Nephron (organoid): ENCODE measurements around the gene ADAMTS6.

Experiments used
- H3K27ac Mint-ChIP-seq, 3 experiments: 2 replicates each; pipeline ENCODE4 v1.8.0; 2020; ENCODE audit warnings: mixed read lengths in 3 of 3, mild to moderate bottlenecking in 2 of 3, moderate library complexity in 1 of 3
- H3K27me3 Mint-ChIP-seq: 2 replicates; pipeline ENCODE4 v1.8.0; 2021; ENCODE audit warnings: low read depth, mild to moderate bottlenecking, moderate library complexity, mixed read lengths
- H3K36me3 Mint-ChIP-seq: 2 replicates; pipeline ENCODE4 v1.8.0; 2020; ENCODE audit warnings: low read depth, mixed read lengths
- H3K4me1 Mint-ChIP-seq: 2 replicates; pipeline ENCODE4 v1.8.0; 2020; ENCODE audit warnings: mixed read lengths
- H3K4me3 Mint-ChIP-seq, 3 experiments: 2 replicates each; pipeline ENCODE4 v1.8.0; 2020; ENCODE audit warnings: mild to moderate bottlenecking in 3 of 3, mixed read lengths in 3 of 3, moderate library complexity in 2 of 3
- H3K9me3 Mint-ChIP-seq: 2 replicates; pipeline ENCODE4 v1.8.0; 2020; ENCODE audit warnings: mixed read lengths
- TF ChIP-seq, protein P1 (sequence below), 3 experiments: fragments of 200-600 bp; sonication (generic); IDR thresholded peaks; one replicate each; pipeline ENCODE4 v1.5.0; 2021; ENCODE audit warnings: antibody characterized with exemption in 3 of 3; ENCODE audit not compliant: unreplicated experiment in 3 of 3

ADAMTS6 gene

GRCh38 chr5:65279603-65280002 lies 202.1 kb downstream of the ADAMTS6 start:
- TF ChIP-seq, protein P1, sequence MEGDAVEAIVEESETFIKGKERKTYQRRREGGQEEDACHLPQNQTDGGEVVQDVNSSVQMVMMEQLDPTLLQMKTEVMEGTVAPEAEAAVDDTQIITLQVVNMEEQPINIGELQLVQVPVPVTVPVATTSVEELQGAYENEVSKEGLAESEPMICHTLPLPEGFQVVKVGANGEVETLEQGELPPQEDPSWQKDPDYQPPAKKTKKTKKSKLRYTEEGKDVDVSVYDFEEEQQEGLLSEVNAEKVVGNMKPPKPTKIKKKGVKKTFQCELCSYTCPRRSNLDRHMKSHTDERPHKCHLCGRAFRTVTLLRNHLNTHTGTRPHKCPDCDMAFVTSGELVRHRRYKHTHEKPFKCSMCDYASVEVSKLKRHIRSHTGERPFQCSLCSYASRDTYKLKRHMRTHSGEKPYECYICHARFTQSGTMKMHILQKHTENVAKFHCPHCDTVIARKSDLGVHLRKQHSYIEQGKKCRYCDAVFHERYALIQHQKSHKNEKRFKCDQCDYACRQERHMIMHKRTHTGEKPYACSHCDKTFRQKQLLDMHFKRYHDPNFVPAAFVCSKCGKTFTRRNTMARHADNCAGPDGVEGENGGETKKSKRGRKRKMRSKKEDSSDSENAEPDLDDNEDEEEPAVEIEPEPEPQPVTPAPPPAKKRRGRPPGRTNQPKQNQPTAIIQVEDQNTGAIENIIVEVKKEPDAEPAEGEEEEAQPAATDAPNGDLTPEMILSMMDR (IDR thresholded peaks at IDR 0.05; ENCODE audit: unreplicated experiment in 3 of 3), result no peak
- Mint-ChIP-seq H3K4me3 (no peak overlapping the region), H3K9me3 (peaks cover 4% of the 10 kb centered on the region), H3K4me1 (no peaks in the 10 kb centered on the region), H3K27me3 (no peaks in the 10 kb centered on the region), H3K27ac (no peak overlapping the region), H3K36me3 (peaks cover 4% of the 10 kb centered on the region)

- TF ChIP-seq, protein P1 (IDR thresholded peaks at IDR 0.05; ENCODE audit: unreplicated experiment in 3 of 3), result no peak
- no peaks in the 10 kb centered on the region for H3K27me3 Mint-ChIP-seq
- H3K9me3 Mint-ChIP-seq, result peaks cover 4% of the 10 kb centered on the region
- no peaks in the 10 kb centered on the region for H3K4me1 Mint-ChIP-seq
- no peak overlapping the region for H3K27ac Mint-ChIP-seq
- peaks cover 4% of the 10 kb centered on the region for H3K36me3 Mint-ChIP-seq
- H3K4me3 Mint-ChIP-seq, result no peak overlapping the region
These were observed 205.4 kb downstream of the ADAMTS6 start for GRCh38 chr5:65276178-65276890.

- peaks cover 6% of the 10 kb centered on the region for H3K4me1 Mint-ChIP-seq
- no peaks in the 10 kb centered on the region for H3K9me3 Mint-ChIP-seq
- no peak overlapping the region for H3K4me3 Mint-ChIP-seq
- no peaks in the 10 kb centered on the region for H3K27me3 Mint-ChIP-seq
- TF ChIP-seq, protein P1 (IDR thresholded peaks at IDR 0.05; ENCODE audit: unreplicated experiment in 3 of 3), result no peak
- no peaks in the 10 kb centered on the region for H3K36me3 Mint-ChIP-seq
- no peak overlapping the region for H3K27ac Mint-ChIP-seq
These were observed 209.8 kb downstream of the ADAMTS6 start for GRCh38 chr5:65271906-65272305.

- Mint-ChIP-seq H3K4me3 (no peak overlapping the region), H3K36me3 (no peaks in the 10 kb centered on the region), H3K27ac (peak overlapping the region in 1 of 3 experiments; percentile 37), H3K4me1 (peaks cover 11% of the 10 kb centered on the region), H3K27me3 (no peaks in the 10 kb centered on the region), H3K9me3 (no peaks in the 10 kb centered on the region)
- TF ChIP-seq, protein P1 (IDR thresholded peaks at IDR 0.05; ENCODE audit: unreplicated experiment in 3 of 3), result no peak
These were observed 213.2 kb downstream of the ADAMTS6 start for GRCh38 chr5:65268525-65268924.

DNA sequence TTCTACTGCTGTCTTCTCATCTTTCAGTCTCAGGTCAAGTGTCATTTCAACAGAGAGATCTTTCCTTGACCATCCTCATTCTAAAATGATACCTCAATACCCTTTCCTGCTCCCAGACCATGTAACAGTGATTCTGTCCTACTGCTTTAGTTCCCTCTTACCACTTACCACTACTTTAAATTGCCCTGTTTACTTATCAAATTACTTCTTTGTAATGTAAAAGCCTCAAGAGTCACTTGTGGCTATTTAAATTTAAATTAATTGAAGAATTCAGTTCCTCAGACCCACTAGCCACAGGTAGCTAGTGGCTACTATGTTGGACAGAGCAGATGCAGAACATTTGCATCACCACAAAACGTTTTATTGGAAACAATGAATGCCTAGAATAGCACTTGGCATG lies 217.3 kb downstream of the ADAMTS6 start:
- Mint-ChIP-seq H3K36me3 (no peaks in the 10 kb centered on the region), H3K27me3 (no peaks in the 10 kb centered on the region), H3K9me3 (no peaks in the 10 kb centered on the region), H3K4me3 (no peak overlapping the region), H3K4me1 (peaks cover 33% of the 10 kb centered on the region), H3K27ac (no peak overlapping the region)
- TF ChIP-seq, protein P1 (IDR thresholded peaks at IDR 0.05; ENCODE audit: unreplicated experiment in 3 of 3), result no peak

DNA sequence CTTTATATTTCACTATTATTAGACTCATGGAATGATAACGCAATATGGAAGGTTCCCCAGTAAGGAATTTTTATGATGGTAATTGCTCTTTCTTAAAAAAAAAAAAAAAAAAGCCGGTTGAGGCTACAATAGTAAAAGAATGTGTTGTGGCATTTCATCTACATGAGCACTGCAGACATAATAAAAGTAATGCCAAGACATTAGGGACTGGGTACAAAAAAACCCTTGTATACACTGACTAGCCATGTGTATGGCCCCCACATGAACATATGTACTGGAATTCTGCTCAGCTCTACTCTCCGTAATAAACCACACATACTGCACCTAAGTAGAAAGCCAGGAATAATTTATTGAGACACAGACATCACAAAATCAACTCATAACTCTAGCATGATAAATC lies 218.4 kb downstream of the ADAMTS6 start:
- Mint-ChIP-seq H3K9me3 (no peaks in the 10 kb centered on the region), H3K4me3 (no peak overlapping the region), H3K27ac (peak overlapping the region in 2 of 3 experiments; percentile 47 to 52), H3K4me1 (peaks cover 28% of the 10 kb centered on the region), H3K27me3 (no peaks in the 10 kb centered on the region), H3K36me3 (no peaks in the 10 kb centered on the region)
- TF ChIP-seq, protein P1 (IDR thresholded peaks at IDR 0.05; ENCODE audit: unreplicated experiment in 3 of 3), result no peak
